Uterus (tissue), 2 donors: ENCODE measurements around the gene IL13.

Experiments
- POLR2A ChIP-seq, 2 donors: fragments of 450-650 bp; IDR thresholded peaks; one replicate each; pipeline ENCODE4 v1.6.1; 2016; ENCODE audit warnings: antibody characterized with exemption in 2 of 2, mild to moderate bottlenecking in 1 of 2, moderate library complexity in 1 of 2
- TF ChIP-seq, protein P1 (sequence below), 4 experiments: fragments of 200-600 bp in 2 of 4; fragments of 450-650 bp in 2 of 4; sonication (generic) in 2 of 4; IDR thresholded peaks; one replicate each; pipeline ENCODE4 v1.5.1; 2016 to 2019; ENCODE audit warnings: antibody characterized with exemption in 4 of 4, mild to moderate bottlenecking in 2 of 4, moderate library complexity in 1 of 4

DNA sequence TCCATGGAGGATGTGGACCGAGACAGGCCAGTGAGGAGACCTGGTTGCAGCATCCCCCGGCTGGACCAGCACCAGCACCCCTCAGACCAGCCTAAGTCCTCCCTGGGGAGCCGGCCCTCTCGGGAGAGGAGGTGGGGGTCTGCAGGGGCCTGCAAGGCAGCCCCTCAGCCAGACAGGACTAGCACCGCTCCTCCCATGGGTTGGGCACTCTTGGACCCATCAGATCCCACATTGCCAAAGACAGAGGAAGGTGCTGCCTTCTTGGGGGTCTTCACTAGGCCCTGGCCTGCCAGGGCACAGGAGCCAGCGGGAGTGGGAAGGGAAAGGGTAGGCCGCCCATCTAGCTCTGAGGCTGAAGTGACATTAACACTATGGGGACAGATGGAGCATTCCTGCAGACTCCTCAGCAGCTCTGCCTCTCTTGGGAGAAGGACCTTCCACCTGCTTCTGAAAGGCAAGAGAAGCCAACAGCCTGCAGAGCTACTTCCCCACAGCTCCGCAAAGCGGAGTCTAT, 6.8 kb downstream of the IL13 start:
- TF ChIP-seq, protein P1, sequence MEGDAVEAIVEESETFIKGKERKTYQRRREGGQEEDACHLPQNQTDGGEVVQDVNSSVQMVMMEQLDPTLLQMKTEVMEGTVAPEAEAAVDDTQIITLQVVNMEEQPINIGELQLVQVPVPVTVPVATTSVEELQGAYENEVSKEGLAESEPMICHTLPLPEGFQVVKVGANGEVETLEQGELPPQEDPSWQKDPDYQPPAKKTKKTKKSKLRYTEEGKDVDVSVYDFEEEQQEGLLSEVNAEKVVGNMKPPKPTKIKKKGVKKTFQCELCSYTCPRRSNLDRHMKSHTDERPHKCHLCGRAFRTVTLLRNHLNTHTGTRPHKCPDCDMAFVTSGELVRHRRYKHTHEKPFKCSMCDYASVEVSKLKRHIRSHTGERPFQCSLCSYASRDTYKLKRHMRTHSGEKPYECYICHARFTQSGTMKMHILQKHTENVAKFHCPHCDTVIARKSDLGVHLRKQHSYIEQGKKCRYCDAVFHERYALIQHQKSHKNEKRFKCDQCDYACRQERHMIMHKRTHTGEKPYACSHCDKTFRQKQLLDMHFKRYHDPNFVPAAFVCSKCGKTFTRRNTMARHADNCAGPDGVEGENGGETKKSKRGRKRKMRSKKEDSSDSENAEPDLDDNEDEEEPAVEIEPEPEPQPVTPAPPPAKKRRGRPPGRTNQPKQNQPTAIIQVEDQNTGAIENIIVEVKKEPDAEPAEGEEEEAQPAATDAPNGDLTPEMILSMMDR (IDR thresholded peaks at IDR 0.05): no peak
- TF ChIP-seq POLR2A (IDR thresholded peaks at IDR 0.05): no peak
